ENCODE results near the gene AKR1D1.
"Not testable (repeated sequence)": the region's sequence is repeated elsewhere in the genome, so short reads cannot be mapped to it uniquely, and the experiment has no call there.

AKR1D1 gene, protein sequence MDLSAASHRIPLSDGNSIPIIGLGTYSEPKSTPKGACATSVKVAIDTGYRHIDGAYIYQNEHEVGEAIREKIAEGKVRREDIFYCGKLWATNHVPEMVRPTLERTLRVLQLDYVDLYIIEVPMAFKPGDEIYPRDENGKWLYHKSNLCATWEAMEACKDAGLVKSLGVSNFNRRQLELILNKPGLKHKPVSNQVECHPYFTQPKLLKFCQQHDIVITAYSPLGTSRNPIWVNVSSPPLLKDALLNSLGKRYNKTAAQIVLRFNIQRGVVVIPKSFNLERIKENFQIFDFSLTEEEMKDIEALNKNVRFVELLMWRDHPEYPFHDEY

DNA sequence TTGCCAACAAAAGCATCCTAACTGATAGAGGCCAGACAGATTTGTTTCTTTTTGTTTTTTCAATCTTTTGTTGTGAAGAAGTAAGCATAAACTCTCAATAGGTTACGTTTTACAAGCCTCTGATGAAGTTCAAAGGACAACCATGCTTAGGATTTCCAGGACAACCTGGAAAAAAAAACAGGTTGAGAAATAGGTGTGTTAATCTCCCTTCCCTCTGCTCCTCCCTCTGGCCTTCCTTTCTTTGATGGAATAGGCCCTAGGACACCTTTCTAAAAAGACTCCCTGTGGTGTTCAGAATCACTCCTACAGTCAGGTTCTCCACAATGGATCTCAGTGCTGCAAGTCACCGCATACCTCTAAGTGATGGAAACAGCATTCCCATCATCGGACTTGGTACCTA lies at the start of gene AKR1D1:
Gene AKR1D1 (plus strand): TSS at position 264 of the 400 bp plus-strand sequence. CDS start 60 bp downstream, at position 324.
- no peak for DNase-seq

DNA sequence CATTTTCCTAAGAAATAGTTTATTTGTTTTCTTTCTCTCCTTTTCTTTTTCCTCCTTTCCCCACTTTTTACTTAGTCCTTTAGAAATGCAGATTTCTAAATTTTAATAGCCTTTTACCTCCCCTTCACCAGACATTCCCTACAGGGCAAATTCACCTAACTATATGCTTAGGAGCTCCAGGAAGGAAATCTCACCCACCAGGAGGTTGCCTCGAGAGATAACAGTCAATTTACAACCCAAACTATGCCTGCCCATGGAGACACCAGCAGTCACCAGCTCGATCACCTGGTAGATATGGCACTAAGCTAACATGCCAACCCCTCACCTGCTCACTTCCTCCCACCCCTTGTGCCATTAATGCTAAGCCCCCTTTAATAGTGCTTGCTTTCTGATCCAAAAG lies 49.2 kb upstream of the AKR1D1 start:
- no peak for DNase-seq

DNA sequence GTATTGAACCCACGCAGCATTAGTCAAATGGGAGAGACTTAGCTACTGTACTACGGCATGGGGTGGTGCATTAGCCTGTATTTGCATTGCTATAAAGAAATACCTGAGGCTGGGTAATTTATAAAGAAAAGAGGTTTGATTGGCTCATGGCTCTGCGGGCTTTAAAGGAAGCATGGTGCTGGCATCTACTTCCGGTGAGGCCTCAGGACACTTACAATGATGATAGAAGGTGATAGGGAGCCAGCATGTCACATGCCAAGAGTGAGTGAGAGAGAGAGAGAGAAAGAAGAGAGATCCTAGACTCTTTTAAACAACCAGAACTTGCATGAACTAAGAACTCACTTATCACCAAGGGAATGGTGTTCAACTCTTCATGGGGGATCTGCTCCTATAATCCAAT lies 47.1 kb upstream of the AKR1D1 start:
- no peak for DNase-seq

DNA sequence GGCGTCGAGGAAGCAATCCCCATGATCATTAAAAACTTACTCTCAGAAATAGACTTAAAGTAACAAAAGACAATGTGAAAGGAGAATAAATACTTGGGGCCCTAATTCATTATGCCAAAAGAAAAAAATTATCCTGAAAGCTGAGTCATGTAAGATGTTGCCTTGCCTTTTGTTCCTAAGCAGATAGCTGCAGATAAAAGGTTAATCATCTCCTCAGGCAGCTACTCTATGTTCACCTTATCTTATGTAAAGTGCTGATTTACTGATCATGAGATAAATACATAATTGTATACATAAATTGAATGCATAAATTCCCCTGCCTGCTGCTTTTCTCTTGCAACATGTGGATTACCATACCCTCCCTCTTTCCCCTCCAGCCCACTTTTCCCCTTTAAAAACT lies 46.3 kb upstream of the AKR1D1 start:
- no peak for DNase-seq

DNA sequence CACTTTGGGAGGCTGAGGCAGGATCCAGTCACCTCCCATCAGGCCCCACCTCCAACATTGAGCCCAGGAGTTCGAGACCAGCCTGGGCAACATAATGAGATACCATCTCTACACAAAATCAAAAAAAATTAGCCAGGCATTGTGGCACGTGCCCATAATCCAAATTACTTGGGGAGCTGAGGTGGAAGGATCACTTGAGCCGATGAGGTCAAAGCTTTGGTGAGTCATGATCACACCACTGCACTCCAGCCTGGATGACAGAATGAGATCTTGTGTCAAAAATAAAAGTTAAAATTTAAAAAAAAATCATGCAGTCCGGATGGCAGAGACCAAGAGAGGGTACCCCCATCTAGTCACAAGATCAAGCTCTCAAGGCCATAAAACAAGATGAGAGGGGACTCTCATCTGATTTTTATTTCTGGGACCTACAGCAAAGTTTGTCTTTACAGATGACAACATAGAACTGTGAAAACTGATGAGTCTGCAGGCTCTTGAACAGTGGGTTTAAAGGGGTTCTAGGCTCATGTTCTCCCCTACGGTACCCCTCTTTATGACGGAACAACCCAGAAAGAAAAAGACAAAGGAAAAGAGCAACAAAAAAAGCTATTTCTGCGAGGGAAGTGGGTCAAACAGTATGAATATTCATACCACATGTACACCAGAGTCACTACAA lies 45.4 kb upstream of the AKR1D1 start:
- no peak for DNase-seq

DNA sequence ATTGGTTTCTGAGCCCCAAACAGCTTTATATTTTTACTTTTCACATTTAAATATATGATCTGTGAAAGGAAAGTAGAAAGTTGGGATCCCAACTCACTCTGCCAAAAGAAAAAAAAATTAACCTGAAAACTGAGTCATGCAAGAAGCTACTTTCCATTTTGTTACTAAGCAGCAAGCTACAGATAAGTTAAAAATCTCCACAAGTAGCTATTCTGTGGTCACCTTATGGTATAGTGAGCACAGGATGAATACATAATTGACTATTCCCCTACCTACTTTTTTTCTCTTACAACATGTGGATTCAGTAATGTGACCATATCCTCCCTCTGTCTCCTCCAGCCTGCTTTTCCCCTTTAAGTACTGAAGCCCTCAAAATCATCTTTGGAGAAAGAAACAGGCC lies 44.1 kb upstream of the AKR1D1 start:
- no peak for DNase-seq

DNA sequence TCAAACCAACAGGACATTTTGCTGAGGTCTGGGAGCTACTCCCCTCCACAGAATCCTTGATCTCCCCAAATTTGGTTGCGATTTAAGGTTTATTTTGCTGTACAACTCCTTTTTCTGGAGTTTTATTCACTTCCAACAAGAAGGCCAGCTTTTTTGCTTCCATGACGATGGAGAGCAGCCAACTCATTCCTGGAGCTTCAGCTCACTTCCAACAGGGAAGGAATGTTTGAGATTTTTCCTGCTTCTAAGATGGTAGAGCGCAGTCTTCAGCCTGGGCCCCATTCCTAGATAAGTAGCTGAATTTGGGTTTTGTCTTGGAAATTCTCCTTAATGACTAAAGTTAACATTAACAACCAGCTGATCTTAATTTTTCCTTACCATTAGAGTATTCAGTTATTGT lies 43.5 kb upstream of the AKR1D1 start:
- DNase-seq: no peak

DNA sequence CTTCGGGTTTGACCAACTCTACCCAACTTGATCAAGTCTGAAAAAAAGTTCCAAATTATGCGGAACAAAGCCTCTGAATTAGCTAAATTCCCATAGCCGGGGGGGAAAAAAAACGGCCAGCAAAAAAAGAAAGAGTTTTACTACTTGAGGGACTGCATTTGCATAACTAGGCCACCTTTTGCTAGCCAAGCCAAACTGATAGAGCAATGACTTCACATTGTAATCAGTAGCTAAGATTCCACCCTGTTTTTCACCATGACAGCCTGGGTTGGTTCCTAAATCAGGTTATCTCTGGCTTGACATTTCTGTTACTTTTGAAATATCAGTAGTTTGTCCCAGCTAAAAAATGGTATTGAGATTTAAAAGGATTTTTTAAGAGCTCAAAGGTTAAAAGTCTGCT lies 43.0 kb upstream of the AKR1D1 start:
- DNase-seq: no peak

DNA sequence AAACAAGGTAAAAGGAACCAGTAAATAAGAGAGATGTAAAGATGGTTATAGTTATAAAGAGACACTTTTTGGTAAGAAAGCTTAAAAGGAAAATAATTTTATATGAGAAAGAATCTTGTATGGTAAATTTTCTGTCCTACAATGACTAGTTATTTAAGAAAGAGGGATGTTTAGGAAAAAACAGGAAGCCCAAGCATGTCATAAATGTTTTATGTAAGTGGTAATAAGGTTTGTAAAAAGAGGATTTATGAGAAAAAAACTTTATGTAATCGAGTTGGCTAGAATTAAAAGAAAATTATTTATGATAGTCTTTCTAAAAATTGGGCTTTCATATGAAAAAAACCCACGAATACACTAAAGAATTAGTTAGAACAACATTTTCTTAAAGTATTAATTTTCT lies 40.1 kb upstream of the AKR1D1 start:
- no peak for DNase-seq

DNA sequence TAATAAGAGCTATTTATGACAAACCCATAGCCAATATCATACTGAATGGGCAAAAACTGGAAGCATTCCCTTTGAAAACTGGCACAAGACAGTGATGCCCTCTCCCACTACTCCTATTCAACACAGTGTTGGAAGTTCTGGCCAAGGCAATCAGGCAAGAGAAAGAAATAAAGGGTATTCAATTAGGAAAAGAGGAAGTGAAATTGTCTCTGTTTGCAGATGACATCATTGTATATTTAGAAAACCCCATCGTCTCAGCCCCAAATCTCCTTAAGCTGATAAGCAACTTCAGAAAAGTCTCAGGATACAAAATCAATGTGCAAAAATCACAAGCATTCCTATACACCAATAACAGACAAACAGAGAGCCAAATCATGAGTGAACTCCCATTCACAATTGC lies 36.2 kb upstream of the AKR1D1 start:
- not testable (repeated sequence) for DNase-seq

DNA sequence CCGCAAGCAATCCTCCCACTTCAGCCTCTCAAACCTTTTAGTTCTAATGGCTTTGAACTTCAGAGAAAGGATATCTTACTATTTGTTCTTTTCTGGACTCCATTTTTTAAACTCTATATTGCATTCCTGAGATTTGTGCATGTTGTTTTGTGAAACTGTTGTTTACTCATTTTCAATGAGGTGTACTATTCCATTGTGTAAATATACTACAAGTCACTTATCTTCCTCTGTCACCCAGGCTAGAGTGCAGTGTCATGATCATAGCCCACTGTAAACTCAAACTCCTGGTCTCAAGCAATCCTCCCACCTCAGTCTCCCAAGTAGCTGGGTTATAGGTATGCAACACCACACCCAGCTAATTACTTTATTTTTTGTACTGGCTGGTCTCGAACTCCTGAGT lies 31.4 kb upstream of the AKR1D1 start:
- no peak for DNase-seq

DNA sequence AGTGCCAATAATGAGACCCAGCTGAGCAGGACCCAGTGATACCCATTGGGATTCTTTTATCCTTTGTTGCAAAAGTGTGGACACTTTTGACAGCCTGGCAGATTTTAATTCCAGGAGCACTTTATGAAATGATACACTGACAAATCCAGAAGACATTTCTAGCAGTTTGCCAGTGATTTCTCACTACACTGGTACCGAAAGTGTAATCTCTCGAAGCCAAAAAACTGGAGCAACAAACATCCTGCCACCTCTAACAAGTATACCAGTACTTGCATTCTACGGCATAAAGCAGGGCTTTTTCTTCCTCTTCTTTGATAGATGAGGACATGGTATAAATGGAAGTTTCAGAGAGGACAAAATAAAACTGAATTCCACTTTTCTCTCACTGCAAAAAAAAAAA lies 28.4 kb upstream of the AKR1D1 start:
- no peak for DNase-seq

DNA sequence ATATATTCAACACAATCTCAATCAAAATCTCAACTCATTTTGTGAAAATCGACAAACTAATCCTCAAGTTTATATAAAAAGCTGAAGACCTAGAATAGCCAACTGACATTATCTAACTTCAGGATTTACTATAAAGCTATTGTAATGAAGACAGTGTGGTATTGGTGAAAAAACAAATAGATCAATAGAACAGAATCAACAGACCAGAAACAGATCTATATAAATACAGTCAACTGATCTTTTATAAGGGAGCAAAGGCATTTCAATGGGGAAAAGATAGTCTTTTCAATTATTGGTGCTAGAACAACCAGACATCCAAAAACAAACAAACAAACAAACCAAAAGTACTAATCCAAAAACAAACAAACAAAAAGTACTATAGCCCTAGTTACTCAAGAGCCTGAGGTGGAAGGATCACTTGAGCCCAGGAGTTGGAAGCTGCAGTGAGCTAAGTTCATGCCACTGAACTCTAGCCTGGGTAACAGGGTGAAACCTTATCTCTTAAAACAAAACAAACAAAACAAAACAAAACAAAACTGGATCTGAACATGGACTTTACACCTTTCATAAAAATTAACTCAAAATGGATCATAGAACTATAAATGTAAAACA lies 26.6 kb upstream of the AKR1D1 start:
- no peak for DNase-seq

DNA sequence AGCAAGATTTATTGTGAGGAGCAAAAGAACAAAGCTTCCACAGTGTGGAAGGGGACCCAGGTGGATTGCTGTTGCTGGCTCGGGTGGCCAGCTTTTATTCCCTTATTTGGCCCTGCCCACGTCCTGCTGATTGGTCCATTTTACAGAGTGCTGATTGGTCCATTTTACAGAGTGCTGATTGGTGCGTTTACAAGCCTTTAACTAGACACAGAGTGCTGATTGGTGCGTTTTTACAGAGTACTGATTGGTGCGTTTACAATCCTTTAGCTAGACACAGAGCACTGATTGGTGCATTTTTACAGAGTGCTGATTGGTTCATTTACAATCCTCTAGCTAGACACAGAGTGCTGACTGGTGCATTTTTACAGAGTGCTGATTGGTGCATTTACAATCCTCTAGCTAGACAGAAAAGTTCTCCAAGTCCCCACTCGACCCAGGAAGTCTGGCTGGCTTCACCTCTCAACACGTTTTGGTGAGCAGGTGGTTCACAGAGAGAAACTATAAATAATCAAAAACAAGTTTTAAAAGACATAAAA lies 24.5 kb upstream of the AKR1D1 start:
- DNase-seq: not testable (repeated sequence)

DNA sequence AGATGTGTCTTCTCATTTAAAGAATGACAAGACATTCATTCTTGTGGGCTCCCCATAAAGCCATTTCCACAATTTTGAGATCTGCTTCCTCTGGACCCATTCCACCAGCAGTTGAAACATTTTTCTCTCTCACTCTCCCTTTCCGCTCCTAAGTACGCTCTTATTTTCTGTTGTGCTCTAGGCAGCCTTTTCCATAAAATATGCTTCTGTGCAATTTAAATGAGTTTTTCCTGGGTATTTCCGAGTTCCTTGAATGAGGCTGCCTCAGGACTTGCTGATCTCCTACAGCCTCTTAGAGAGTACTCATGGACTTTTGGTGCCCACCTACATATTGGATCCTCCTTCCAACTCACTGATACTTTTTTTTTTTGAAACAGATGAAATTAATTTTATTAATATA lies 23.6 kb upstream of the AKR1D1 start:
- DNase-seq: no peak

DNA sequence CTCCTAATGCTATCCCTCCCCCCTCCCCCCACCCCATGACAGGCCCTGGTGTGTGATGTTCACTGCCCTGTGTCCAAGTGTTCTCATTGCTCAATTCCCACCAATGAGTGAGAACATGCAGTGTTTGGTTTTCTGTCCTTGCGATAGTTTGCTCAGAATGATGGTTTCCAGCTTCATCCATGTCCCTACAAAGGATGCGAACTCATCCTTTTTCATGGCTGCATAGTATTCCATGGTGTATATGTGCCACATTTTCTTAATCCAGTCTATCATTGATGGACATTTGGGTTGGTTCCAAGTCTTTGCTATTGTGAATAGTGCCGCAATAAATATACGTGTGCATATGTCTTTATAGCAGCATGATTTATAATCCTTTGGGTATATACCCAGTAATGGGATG lies 20.6 kb upstream of the AKR1D1 start:
- DNase-seq: not testable (repeated sequence)

DNA sequence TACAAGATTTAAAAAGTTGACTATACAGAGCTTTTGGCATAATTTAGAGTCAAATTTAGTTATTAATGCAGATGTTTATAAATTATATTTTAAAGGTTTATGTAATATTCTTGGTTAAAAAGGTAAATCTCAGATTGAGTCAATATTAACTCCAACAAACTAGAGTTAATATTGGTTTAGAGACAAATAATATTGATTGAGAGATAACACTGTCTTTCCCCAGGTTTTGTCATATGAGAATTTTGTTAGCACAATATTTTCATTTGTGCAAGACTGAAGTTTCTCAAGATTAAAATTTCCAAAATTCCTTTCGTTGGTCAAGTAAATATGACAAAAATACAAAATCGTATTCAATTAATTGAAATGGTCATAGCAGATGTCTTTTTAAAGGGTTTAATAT lies 12.9 kb upstream of the AKR1D1 start:
- DNase-seq: no peak

DNA sequence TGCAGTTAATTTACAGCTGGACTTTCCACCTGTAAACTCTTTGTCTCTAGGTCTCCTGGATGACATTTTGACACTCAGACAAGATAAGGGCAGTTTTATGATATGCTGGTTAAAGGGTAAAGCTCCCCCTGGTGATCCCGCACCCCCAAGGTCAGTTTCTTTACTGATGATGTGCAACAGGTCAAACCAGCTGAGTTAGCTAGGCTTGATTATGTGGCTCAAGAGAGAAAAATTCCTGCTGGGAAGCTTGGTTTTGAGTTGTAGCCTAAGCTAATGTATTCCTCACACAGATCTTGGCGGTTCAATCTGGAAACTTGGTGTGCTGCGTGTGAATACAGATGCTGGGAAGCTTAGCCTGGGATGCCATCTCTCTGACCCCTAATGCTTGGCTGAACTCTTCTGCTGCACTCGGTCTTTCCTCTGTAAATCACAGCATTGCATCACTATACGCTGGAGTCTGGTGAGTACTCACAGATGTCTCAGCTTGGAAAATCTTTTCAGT lies 11.4 kb upstream of the AKR1D1 start:
- no peak for DNase-seq

DNA sequence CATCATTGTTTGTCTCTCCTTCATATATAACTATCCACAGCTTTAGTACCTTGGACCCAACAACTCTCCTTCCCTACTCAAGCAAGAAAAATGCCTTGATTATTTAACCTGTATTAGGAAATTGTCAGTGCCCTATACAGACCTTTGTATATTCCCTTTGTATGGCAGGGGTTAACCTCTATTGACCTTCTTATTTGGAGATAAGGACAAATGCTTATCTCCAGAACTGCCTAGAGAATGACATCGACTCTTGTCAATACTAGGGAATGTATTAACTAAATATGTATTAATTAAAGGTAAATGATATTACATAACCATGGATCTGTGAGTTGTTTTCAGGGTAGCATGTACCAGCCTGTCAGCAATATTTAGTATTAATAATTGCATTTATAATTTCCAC lies 10.4 kb upstream of the AKR1D1 start:
- no peak for DNase-seq

DNA sequence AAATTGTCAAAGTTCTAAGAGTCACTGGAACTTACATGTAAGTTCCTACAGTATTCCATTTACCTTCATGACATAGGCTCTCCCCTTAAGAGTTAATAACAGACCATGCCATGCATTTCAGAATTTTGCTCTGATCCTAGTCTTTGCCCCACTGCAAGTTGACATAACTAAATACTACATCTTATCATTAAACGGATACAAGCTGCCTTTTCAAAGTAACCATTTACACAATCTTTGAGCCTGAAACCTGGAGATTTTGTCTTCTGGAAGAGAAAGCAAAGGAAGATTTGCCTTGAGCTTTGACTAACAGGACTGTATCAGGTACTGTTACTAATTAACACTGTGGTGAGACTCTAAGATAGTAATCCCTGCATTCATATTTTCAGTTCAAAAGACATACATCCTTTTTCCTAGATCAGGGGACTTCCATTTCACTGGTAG lies 9.3 kb upstream of the AKR1D1 start:
- no peak for DNase-seq

DNA sequence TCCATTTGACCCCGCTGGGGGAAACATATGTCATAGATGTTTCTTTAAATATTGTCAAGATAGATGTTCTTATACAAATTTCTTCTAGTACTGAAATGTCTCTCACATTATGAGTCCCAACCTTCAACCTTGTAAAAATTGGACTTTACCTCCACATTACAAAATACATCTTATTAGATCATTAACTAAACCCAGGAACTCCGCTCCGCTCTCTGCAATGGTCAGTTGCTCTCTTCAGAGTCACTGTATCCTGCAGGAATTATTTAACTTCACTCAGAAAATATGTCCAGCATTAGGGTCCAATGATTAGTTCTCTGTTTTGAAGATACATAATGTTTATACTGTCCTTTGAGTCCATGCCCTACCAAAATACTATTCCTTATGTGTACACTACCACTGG lies 8.5 kb upstream of the AKR1D1 start:
- no peak for DNase-seq

DNA sequence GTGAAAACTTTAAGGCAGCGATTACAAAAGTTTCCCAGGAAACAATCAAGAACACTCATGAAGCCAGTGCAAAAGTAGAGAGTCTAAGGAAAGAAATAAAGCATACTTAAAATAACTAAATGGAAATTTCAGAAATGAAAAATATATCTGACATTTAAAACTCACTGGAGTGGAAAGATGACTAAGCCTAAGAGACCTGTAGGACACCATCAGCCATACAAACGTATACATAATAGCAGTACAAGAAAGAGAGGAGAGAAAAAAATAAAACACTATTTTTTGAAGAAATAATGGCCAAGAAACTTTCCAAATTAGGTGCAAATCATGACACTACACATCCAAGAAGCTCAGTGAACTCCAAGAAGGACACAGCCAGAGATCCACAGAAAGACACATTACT lies 5.4 kb upstream of the AKR1D1 start:
- DNase-seq: no peak

DNA sequence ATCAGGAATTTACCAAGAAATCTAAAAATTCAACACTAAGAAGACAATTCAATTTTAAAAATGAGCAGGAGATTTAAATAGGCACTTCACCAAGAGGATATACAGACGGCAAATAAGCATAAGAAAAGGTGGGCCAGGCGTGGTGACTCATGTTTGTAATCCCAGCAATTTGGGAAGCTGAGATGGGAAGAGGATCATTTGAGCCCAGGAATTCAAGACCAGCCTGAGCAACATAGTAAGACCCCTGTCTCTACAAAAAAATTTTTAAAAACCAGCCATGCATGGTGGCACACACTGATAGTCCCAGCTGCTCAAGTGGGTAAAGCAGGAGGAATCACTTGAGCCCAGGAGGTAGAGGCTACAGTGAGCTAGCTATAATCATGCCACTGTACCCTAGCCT lies 3.5 kb upstream of the AKR1D1 start:
- no peak for DNase-seq

DNA sequence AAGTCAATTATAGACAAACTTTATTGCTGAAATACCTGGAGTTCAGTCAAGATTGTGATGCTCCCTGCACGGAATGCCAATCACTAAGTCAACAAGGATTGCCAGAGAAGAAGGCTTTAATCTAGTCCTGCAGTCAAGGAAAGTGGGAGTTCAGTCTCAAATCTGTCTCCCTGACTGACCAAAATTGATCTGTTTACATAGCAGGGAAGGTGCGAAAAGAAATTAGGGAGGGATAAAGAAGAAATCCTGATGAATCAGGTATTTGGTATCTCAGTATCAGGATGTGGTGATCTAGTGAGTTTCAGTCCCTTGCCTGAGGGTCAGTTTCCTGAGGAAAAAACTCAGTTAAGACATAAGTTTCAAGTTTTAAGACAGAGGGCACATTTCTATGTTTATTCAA lies 2.1 kb upstream of the AKR1D1 start:
- no peak for DNase-seq

Data from NCI-H187 (cell line).